Measurements from ENCODE around the gene AFAP1.

DNA sequence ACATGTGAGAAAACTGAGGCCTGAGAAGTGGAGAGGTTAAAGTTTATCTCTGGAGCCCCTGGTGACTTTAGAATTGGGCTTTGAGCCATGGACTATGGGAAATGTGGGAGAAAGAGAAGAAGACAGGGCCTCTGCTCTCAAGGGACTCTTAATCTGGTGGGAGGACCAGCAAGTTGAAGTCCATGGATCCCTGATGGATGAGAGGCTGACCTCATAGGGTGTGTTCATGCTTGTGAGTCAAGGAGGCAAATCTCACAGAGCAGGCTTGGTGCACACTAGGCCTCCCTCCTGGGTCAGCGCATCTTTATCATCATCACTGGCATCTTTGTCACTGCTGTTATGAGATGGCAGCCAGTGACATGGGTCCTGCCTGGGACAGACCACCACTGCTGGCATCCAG, 211.9 kb downstream of the AFAP1 start:
- TF ChIP-seq ZNF274 (IDR thresholded peaks at IDR 0.05; ENCODE audit: low read depth, low read length) (no peak), YY1 (IDR thresholded peaks at IDR 0.05; ENCODE audit: insufficient read depth, insufficient read length) (no peak)
